IPS-11a (cell line): ENCODE measurements around the gene NTRK3.
"Not testable (repeated sequence)": the region's sequence is repeated elsewhere in the genome, so short reads cannot be mapped to it uniquely, and the experiment has no call there.

ENCODE experiments used
- H3K4me3 ChIP-seq: one replicate; pipeline ENCODE4 v1.5.1; 2013; ENCODE audit warnings: low read depth, low read length, control low read depth

The NTRK3 gene

GRCh38 chr15:88038261-88038660 lies 218.3 kb downstream of the NTRK3 start:
- no peak overlapping the region for H3K4me3 ChIP-seq

- H3K4me3 ChIP-seq: no peak overlapping the region
Observed at GRCh38 chr15:88036154-88036839, 220.2 kb downstream of the NTRK3 start.

- H3K4me3 ChIP-seq: no peak overlapping the region
Observed at GRCh38 chr15:88035381-88035780, 221.2 kb downstream of the NTRK3 start.

- not testable (repeated sequence) for H3K4me3 ChIP-seq
Observed at GRCh38 chr15:88033421-88033820, 223.1 kb downstream of the NTRK3 start.

- H3K4me3 ChIP-seq: no peak overlapping the region
Observed at GRCh38 chr15:88032787-88033186, 223.8 kb downstream of the NTRK3 start.

DNA sequence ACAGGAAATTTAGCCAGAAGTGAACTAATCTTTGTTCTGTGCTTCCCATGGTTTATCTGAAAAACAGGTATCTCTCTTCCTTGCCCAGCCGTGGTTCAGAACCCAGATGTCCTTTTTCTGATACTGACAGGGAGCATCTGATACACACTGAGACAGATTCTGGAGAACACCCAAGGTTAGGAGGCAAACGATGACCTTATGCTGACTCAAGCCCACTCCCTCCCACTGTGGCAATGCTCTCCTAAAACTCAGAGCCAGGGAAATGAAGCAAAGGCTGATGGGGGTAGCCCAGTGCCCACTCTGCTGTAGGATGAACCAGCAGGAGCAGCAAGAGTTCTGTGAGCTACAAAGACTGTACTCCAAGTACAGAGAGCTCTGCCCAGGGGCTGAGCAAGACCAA lies 225.1 kb downstream of the NTRK3 start:
- no peak overlapping the region for H3K4me3 ChIP-seq

GRCh38 chr15:88029696-88030095 lies 226.8 kb downstream of the NTRK3 start:
- no peak overlapping the region for H3K4me3 ChIP-seq

- no peak overlapping the region for H3K4me3 ChIP-seq
Observed at GRCh38 chr15:88028024-88028423, 228.5 kb downstream of the NTRK3 start.

DNA sequence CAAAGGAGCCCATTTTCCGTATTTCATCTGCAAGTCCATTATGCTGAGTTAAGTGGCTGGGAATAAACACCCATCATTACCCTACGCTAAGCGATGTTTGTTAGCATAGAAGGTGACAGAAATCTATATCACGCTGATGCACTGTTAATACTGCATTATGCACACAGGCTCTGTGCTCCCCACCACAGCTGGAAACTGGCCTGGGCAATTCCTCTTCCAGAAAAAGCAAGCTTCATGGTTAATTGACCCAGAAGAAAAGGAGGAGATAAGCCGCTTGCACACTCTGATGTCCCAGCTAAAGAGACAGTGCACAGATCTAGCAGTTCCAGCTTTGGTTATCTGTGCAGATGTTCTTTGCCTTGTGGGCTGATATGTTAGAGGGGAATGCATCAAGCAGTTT lies 232.6 kb downstream of the NTRK3 start:
- H3K4me3 ChIP-seq: no peak overlapping the region

DNA sequence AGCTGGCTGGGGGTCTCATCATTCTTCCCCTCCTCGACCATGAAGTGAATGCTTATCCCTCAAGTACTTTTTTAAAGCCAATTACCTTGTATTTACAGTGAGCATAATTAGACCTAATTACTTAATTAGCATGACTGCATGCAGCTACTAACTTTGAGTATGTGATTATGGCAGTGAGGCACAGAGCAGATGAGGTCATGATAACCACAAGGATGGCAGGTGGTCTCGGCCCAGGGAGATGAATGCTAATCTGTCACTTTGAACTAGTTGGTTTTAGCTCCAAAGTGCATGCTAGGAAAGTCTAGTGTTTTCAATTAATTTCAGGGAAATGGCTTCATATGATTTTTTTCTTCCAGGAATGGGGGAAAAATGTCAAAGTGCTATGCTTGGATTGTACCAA lies 233.8 kb downstream of the NTRK3 start:
- no peak overlapping the region for H3K4me3 ChIP-seq

- H3K4me3 ChIP-seq: no peak overlapping the region
Observed at GRCh38 chr15:88021601-88022000, 234.9 kb downstream of the NTRK3 start.

GRCh38 chr15:88020806-88021205 lies 235.7 kb downstream of the NTRK3 start:
- H3K4me3 ChIP-seq: no peak overlapping the region

GRCh38 chr15:88019656-88020055 lies 236.9 kb downstream of the NTRK3 start:
- no peak overlapping the region for H3K4me3 ChIP-seq

DNA sequence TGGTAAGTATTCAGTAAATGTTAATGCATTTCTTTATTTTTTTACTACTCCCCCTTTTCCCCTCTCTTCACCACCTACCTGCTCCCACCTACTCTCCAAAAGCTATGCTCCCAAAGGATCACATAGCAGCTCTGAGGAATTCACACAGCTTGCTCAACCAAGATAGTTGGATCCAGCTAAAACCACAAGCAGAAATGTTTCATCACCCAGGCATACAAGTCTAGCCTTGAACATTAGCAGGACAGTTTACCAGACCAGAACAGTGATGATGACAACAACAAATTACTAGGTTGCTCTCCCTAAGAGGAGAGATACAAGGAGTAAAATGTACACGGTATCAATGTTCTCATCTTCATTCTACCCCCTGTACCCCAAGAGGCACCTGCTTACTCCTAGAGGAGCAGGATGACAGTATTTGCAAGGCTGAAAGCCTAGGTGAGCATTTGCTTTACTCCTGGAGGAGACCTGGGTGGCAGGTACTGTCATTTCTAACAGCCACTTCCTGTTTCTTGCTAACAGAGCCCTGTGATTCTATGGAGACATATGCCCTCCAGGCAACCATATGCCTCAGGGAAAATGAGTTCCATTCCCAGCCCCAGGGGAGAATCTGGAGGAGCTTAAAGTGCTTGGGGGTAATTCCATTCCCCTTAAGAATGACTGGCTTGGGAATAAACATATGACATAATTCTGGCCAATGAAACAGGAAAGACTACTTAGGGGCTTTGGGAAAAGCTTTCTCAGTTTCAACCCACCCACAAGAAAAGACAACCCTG lies 237.5 kb downstream of the NTRK3 start:
- no peak overlapping the region for H3K4me3 ChIP-seq

DNA sequence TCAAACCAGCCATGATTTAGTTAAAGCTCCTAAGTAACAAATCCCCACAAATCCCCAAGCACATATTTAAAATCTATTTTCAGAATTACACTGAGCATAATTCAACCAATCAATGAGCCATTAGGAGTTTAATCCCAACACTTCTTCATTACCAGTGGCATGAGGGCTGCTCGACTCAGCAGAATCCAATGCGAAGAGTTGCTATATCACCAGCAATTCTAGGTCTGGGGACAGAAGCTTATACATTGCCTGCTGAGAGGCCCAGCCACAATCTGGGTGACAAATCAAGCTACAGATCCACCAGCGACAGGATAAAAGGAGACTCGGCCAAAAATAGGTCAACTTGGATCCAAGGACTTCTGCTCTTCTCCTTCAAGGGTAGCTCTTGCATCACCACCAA lies 238.8 kb downstream of the NTRK3 start:
- H3K4me3 ChIP-seq: no peak overlapping the region

GRCh38 chr15:88016406-88016805 lies 240.1 kb downstream of the NTRK3 start:
- no peak overlapping the region for H3K4me3 ChIP-seq

- no peak overlapping the region for H3K4me3 ChIP-seq
Observed at GRCh38 chr15:88015228-88015860, 241.2 kb downstream of the NTRK3 start.

DNA sequence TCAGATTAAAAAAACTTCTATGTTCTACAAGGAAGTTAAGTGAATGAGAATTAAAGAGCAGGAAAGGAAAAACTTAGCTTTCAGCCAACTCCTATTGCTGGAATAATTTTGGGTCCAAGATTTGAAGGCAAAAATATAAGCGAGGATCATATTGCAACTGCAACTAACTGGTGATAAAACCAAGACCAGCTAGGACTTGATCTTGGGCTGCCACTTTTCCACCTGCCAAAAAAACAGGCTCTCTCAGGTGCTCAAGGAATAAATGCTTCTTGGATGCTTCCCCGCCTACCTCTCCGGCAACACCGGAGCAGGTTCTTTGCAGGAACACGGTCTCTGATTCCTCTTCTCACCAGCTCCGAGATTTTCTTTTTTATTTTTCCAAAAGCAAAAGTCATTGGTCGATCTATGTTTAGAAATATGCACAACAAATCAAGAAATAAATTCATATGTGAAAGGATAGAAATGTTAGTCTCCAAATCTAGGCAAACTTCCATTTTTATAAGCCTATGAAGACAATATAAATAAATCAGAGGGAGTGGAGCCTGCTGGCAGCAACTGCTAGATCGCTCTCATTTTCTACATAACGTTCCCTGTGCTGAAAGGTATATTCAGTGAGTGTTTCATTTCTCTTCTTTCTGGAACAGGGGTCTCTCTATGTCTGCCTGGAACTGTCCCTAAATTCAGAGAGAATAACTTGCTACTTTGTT lies 241.9 kb downstream of the NTRK3 start:
- H3K4me3 ChIP-seq: no peak overlapping the region

DNA sequence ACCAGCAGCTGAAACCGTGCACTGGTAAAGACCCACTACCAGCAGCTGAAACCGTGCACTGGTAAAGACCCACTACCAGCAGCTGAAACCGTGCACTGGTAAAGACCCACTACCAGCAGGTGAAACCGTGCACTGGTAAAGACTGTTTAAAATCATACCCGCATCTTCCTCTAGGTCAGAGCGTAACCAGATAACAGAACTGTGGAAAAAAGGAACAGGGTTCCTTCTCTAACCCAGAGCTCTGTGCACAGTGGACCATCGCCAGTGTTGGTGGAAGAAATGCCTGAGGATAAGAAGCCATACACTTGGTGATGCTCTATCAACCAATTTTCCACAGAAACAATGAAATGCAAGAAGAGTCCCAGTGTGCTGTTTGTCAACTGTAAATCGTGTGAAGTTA lies 243.4 kb downstream of the NTRK3 start:
- H3K4me3 ChIP-seq: no peak overlapping the region

- no peak overlapping the region for H3K4me3 ChIP-seq
Observed at GRCh38 chr15:88012688-88013087, 243.9 kb downstream of the NTRK3 start.

DNA sequence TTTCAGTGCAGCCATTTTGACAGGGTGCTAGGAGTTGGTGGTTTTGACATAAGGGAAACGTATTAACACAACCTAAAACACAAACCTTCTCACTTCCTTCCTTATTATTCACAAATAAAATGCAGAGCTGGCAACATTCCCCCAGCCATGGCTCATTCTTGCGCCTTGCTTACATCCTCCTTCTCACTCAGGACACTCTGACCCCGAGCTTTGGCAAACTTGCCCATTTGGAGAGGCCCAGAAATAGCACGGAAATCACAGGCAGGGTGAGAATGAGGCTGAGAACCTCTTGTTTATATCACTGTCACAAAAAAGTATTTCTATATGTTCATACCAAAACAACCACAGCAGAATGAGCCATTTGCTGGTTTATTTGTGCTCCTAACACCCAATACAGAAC lies 244.3 kb downstream of the NTRK3 start:
- H3K4me3 ChIP-seq: no peak overlapping the region
